Neural progenitor cell (in vitro differentiated cells): ENCODE data around the gene TAF10.

Experiments used
- EZH2 ChIP-seq: fragments of 200-600 bp; sonication (generic); IDR thresholded peaks from 2 replicates; pipeline ENCODE4 v1.6.1; 2017; ENCODE audit warnings: antibody characterized with exemption, mild to moderate bottlenecking, moderate library complexity
- TF ChIP-seq, protein P1 (sequence below): fragments of 200-600 bp; sonication (generic); IDR thresholded peaks from 2 replicates; pipeline ENCODE4 v1.5.1; 2017; ENCODE audit warnings: antibody characterized with exemption, mild to moderate bottlenecking

DNA sequence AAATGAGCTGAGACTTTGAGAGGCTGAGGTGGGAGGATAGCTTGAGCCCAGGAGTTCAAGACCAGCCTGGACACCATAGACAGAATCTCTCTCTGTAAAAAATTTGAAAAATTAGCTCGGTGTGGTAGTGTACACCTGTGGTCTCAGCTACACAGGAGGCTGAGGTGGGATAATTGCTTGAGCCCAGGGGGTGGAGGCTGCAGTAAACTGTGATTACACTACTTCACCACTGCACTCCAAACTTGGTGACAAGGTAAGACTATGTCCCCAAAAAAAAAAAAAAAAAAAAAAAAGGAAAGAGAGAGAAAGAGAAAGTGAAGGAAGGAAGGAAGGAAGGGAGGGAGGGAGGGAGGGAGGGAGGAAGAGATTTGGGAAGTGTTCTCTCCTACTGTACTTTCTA lies 33.9 kb downstream of the TAF10 start:
- TF ChIP-seq EZH2: no peak
- TF ChIP-seq, protein P1, sequence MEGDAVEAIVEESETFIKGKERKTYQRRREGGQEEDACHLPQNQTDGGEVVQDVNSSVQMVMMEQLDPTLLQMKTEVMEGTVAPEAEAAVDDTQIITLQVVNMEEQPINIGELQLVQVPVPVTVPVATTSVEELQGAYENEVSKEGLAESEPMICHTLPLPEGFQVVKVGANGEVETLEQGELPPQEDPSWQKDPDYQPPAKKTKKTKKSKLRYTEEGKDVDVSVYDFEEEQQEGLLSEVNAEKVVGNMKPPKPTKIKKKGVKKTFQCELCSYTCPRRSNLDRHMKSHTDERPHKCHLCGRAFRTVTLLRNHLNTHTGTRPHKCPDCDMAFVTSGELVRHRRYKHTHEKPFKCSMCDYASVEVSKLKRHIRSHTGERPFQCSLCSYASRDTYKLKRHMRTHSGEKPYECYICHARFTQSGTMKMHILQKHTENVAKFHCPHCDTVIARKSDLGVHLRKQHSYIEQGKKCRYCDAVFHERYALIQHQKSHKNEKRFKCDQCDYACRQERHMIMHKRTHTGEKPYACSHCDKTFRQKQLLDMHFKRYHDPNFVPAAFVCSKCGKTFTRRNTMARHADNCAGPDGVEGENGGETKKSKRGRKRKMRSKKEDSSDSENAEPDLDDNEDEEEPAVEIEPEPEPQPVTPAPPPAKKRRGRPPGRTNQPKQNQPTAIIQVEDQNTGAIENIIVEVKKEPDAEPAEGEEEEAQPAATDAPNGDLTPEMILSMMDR: no peak
